ENCODE results near the gene CNGA3.

The CNGA3 gene

DNA sequence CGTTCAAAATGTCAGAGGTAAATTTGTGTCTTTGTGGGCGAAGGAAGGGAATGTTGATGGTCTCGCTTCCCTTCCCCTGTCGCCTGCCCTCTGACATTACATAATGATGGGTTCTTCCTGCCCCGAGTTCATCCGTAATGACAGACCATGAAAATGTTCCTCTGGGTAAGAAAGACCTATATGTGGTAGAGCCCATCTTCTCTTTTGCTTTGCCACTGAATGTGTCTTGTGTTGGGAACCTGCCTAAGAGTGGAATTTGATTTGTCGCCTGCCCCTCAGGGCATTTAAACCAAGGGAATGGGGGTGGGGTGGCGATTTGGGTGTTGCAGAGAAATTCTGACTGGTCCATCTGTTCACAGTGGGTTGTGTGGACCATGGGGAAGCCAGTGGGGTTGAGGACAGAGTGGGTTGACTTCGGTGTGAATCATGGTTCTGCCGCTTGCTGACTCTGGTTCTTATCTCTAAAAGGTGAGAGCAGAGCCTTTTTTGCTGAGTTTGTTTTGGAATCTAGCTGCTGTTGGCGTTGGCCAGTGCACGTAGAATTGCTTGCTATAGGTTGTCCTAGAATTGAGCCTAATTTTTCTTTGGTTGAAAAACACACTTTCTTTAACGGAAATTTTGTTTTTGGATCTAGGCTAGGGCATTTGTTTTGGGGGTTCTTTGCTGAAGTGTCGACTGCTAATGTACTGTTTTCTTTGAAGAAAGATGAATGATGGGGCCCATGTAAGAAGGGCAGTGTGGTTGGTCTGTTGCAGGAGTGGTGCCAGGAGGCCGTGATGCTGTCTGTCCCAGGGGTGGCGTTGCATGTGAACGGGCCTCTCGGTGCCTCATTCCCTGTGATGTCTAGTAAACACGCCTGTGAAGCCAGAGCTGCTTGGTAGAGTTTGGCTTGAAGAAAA, 99.7 kb downstream of the CNGA3 start:
- DNase-seq = peak in 1 of 2 donors; percentile 37

GRCh38 chr2:98446850-98447249, 100.6 kb downstream of the CNGA3 start:
- no peak for DNase-seq
